Activated CD4-positive, alpha-beta memory T cell treated with anti-CD3 and anti-CD28 coated beads, Interleukin-2, amount 10 ng/mL, durations not matched to agents 7 days and 5 days (primary cell): ENCODE results near the gene ENOX1. TPM values are rescaled to one million over a fixed set of nuclear protein-coding genes. Genes with fewer than 3 reads are reported as not detected.

Source experiments
- CTCF ChIA-PET: fragments of 350-600 bp; sonication (Branson Sonifier 250); formaldehyde crosslinking; loops from one replicate; lab custom pipeline; 2021; ENCODE audit warnings: antibody characterized with exemption, inconsistent platforms; lab: Charles Lee
- POLR2A ChIA-PET: fragments of 350-600 bp; sonication (Branson Sonifier 250); formaldehyde crosslinking; loops from one replicate; lab custom pipeline; 2021; ENCODE audit warnings: antibody characterized with exemption; lab: Charles Lee
- DNase-seq: peaks from one replicate; pipeline ENCODE4 v3.0.0-alpha.2; 2020
- H3K27ac Mint-ChIP-seq: one replicate; pipeline ENCODE4 v1.8.0; 2021; ENCODE audit warnings: mild to moderate bottlenecking, mixed read lengths
- H3K27me3 Mint-ChIP-seq: one replicate; pipeline ENCODE4 v1.8.0; 2021; ENCODE audit warnings: mixed read lengths
- H3K36me3 Mint-ChIP-seq: one replicate; pipeline ENCODE4 v1.8.0; 2021; ENCODE audit warnings: low read depth, mixed read lengths
- H3K4me1 Mint-ChIP-seq: one replicate; pipeline ENCODE4 v1.8.0; 2021; ENCODE audit warnings: mixed read lengths
- H3K4me3 Mint-ChIP-seq: one replicate; pipeline ENCODE4 v1.8.0; 2021; ENCODE audit warnings: mild to moderate bottlenecking, mixed read lengths
- H3K9me3 Mint-ChIP-seq: one replicate; pipeline ENCODE4 v1.8.0; 2021; ENCODE audit warnings: mixed read lengths
- total RNA-seq, 2 experiments: library from RNA; stranded (reverse); gene quantifications; one replicate each; pipeline ENCODE4 v1.2.3, GENCODE V29; 2021

ENOX1 gene
- total RNA-seq, 2 experiments from 2014 or later: 0.25 to 0.38 TPM

GRCh38 chr13:43246382-43246781 lies 540.4 kb downstream of the ENOX1 start:
- ChIA-PET CTCF (no interaction called here), POLR2A (no interaction called here)
- no peak overlapping the region for H3K27ac Mint-ChIP-seq
- no peak for DNase-seq
- no peaks in the 10 kb centered on the region for H3K36me3 Mint-ChIP-seq
- H3K4me3 Mint-ChIP-seq: no peak overlapping the region
- no peaks in the 10 kb centered on the region for H3K4me1 Mint-ChIP-seq
- peaks cover 10% of the 10 kb centered on the region for H3K27me3 Mint-ChIP-seq
- no peaks in the 10 kb centered on the region for H3K9me3 Mint-ChIP-seq

- Mint-ChIP-seq H3K27ac (no peak overlapping the region), H3K27me3 (peaks cover 13% of the 10 kb centered on the region), H3K9me3 (no peaks in the 10 kb centered on the region), H3K36me3 (no peaks in the 10 kb centered on the region), H3K4me3 (no peak overlapping the region), H3K4me1 (no peaks in the 10 kb centered on the region)
- CTCF ChIA-PET: no interaction called here
- POLR2A ChIA-PET: no interaction called here
- DNase-seq: no peak
These were observed 541.3 kb downstream of the ENOX1 start for GRCh38 chr13:43245374-43245964.

GRCh38 chr13:43244481-43244880 lies 542.3 kb downstream of the ENOX1 start:
- Mint-ChIP-seq H3K27me3 (peaks cover 17% of the 10 kb centered on the region), H3K4me3 (no peak overlapping the region), H3K36me3 (no peaks in the 10 kb centered on the region), H3K4me1 (no peaks in the 10 kb centered on the region), H3K9me3 (no peaks in the 10 kb centered on the region), H3K27ac (no peak overlapping the region)
- ChIA-PET POLR2A (no interaction called here), CTCF (no interaction called here)
- DNase-seq: no peak

- no peaks in the 10 kb centered on the region for H3K9me3 Mint-ChIP-seq
- CTCF ChIA-PET: no interaction called here
- H3K27ac Mint-ChIP-seq: no peak overlapping the region
- DNase-seq: no peak
- H3K36me3 Mint-ChIP-seq: no peaks in the 10 kb centered on the region
- no peak overlapping the region for H3K4me3 Mint-ChIP-seq
- no peaks in the 10 kb centered on the region for H3K4me1 Mint-ChIP-seq
- H3K27me3 Mint-ChIP-seq: peaks cover 17% of the 10 kb centered on the region
- POLR2A ChIA-PET: no interaction called here
These were observed 543.1 kb downstream of the ENOX1 start for GRCh38 chr13:43243711-43244110.

- CTCF ChIA-PET: no interaction called here
- DNase-seq: no peak
- Mint-ChIP-seq H3K27ac (no peak overlapping the region), H3K27me3 (peaks cover 21% of the 10 kb centered on the region), H3K36me3 (no peaks in the 10 kb centered on the region), H3K4me1 (no peaks in the 10 kb centered on the region), H3K9me3 (no peaks in the 10 kb centered on the region), H3K4me3 (no peak overlapping the region)
- POLR2A ChIA-PET: no interaction called here
These were observed 544.7 kb downstream of the ENOX1 start for GRCh38 chr13:43242040-43242439.

GRCh38 chr13:43240278-43240677 lies 546.5 kb downstream of the ENOX1 start:
- Mint-ChIP-seq H3K27me3 (peaks cover 21% of the 10 kb centered on the region), H3K4me1 (no peaks in the 10 kb centered on the region), H3K36me3 (no peaks in the 10 kb centered on the region), H3K4me3 (no peak overlapping the region), H3K9me3 (no peaks in the 10 kb centered on the region), H3K27ac (no peak overlapping the region)
- ChIA-PET POLR2A (no interaction called here), CTCF (no interaction called here)
- no peak for DNase-seq

GRCh38 chr13:43239275-43239840 lies 547.4 kb downstream of the ENOX1 start:
- no peaks in the 10 kb centered on the region for H3K4me1 Mint-ChIP-seq
- H3K27me3 Mint-ChIP-seq: peaks cover 21% of the 10 kb centered on the region
- H3K9me3 Mint-ChIP-seq: no peaks in the 10 kb centered on the region
- DNase-seq: no peak
- POLR2A ChIA-PET: no interaction called here
- no peak overlapping the region for H3K4me3 Mint-ChIP-seq
- CTCF ChIA-PET: no interaction called here
- H3K36me3 Mint-ChIP-seq: no peaks in the 10 kb centered on the region
- no peak overlapping the region for H3K27ac Mint-ChIP-seq

GRCh38 chr13:43238341-43239083 lies 548.3 kb downstream of the ENOX1 start:
- CTCF ChIA-PET: no interaction called here
- no peak for DNase-seq
- Mint-ChIP-seq H3K27me3 (peaks cover 18% of the 10 kb centered on the region), H3K36me3 (no peaks in the 10 kb centered on the region), H3K27ac (no peak overlapping the region), H3K4me3 (no peak overlapping the region), H3K9me3 (no peaks in the 10 kb centered on the region), H3K4me1 (no peaks in the 10 kb centered on the region)
- POLR2A ChIA-PET: no interaction called here

- ChIA-PET POLR2A (no interaction called here), CTCF (no interaction called here)
- no peak for DNase-seq
- Mint-ChIP-seq H3K4me1 (no peaks in the 10 kb centered on the region), H3K27me3 (peaks cover 13% of the 10 kb centered on the region), H3K4me3 (no peak overlapping the region), H3K9me3 (no peaks in the 10 kb centered on the region), H3K36me3 (no peaks in the 10 kb centered on the region), H3K27ac (no peak overlapping the region)
These were observed 549.2 kb downstream of the ENOX1 start for GRCh38 chr13:43237616-43238015.

GRCh38 chr13:43235028-43235427 lies 551.7 kb downstream of the ENOX1 start:
- H3K36me3 Mint-ChIP-seq: no peaks in the 10 kb centered on the region
- no peak for DNase-seq
- no peak overlapping the region for H3K27ac Mint-ChIP-seq
- ChIA-PET POLR2A (no interaction called here), CTCF (no interaction called here)
- H3K4me3 Mint-ChIP-seq: no peak overlapping the region
- H3K4me1 Mint-ChIP-seq: no peaks in the 10 kb centered on the region
- no peaks in the 10 kb centered on the region for H3K9me3 Mint-ChIP-seq
- peaks cover 9% of the 10 kb centered on the region for H3K27me3 Mint-ChIP-seq

- no peaks in the 10 kb centered on the region for H3K4me1 Mint-ChIP-seq
- H3K9me3 Mint-ChIP-seq: no peaks in the 10 kb centered on the region
- no peak overlapping the region for H3K4me3 Mint-ChIP-seq
- ChIA-PET CTCF (no interaction called here), POLR2A (no interaction called here)
- H3K27me3 Mint-ChIP-seq: peaks cover 12% of the 10 kb centered on the region
- DNase-seq: no peak
- no peak overlapping the region for H3K27ac Mint-ChIP-seq
- no peaks in the 10 kb centered on the region for H3K36me3 Mint-ChIP-seq
These were observed 553.9 kb downstream of the ENOX1 start for GRCh38 chr13:43232873-43233265.

GRCh38 chr13:43232144-43232872 lies 554.5 kb downstream of the ENOX1 start:
- CTCF ChIA-PET: no interaction called here
- POLR2A ChIA-PET: no interaction called here
- no peak for DNase-seq
- Mint-ChIP-seq H3K36me3 (no peaks in the 10 kb centered on the region), H3K27ac (no peak overlapping the region), H3K27me3 (peaks cover 10% of the 10 kb centered on the region), H3K4me1 (no peaks in the 10 kb centered on the region), H3K9me3 (no peaks in the 10 kb centered on the region), H3K4me3 (no peak overlapping the region)

- Mint-ChIP-seq H3K4me3 (no peak overlapping the region), H3K9me3 (no peaks in the 10 kb centered on the region), H3K27ac (no peak overlapping the region), H3K27me3 (peaks cover 11% of the 10 kb centered on the region), H3K36me3 (no peaks in the 10 kb centered on the region), H3K4me1 (no peaks in the 10 kb centered on the region)
- ChIA-PET POLR2A (no interaction called here), CTCF (no interaction called here)
- DNase-seq: no peak
These were observed 555.8 kb downstream of the ENOX1 start for GRCh38 chr13:43230989-43231388.
